HepG2 (cell line): ENCODE data around the gene FANCE. TPM values are rescaled to one million over a fixed set of nuclear protein-coding genes. Genes with fewer than 3 reads are reported as not detected.

Experiments used
- ATAC-seq: fragments of 200-7000 bp; cut with Tn5 transposase; 3 replicates; pipeline ENCODE4 v1.9.1; 2020; ENCODE audit warnings: mild to moderate bottlenecking, moderate library complexity
- BruUV-seq: library from RNA; stranded (reverse); fragments of 400-500 nt; replicated peaks from 2 replicates; lab custom pipeline; 2021; lab: Mats Ljungman, UMichigan
- CTCF ChIA-PET: fragments of 300-600 bp; formaldehyde crosslinking; extraction: SDS; loops from one replicate; lab custom pipeline; 2021; ENCODE audit warnings: low total read pairs, inconsistent platforms, low intra/inter-chr PET ratio; lab: Yijun Ruan, JAX
- POLR2A ChIA-PET: fragments of 350-600 bp; sonication (Branson Sonifier 250); formaldehyde crosslinking; loops from one replicate; lab custom pipeline; 2020; ENCODE audit warnings: antibody characterized with exemption, inconsistent platforms; lab: Yijun Ruan, JAX
- DNase-seq: peaks from one replicate; pipeline ENCODE4 v3.0.0-alpha.2; 2015; ENCODE audit warnings: low spot score
- FAIRE-seq: peaks from 3 replicates; lab custom pipeline; 2011; peaks lifted over from hg19 to GRCh38; lab: Jason Lieb, UNC
- H2AFZ ChIP-seq: one replicate; pipeline ENCODE4 v1.6.1; 2011; ENCODE audit warnings: low read length, inconsistent platforms
- H3K27ac ChIP-seq: fragments of 300-600 bp; 3 replicates; pipeline ENCODE4 v1.8.0; 2011; ENCODE audit warnings: mixed run types, mild to moderate bottlenecking, mixed read lengths, low read length, inconsistent platforms; ENCODE audit not compliant: insufficient read depth; ENCODE audit errors: extremely low read length
- H3K27me3 ChIP-seq, 2 experiments: fragments of 200-600 bp in 1 of 2; 2 replicates in 1 of 2; 3 replicates in 1 of 2; pipeline versions ENCODE4 v1.6.0 to v1.8.0; 2011; ENCODE audit warnings: low read length in 2 of 2, mild to moderate bottlenecking in 2 of 2, moderate library complexity in 2 of 2, inconsistent platforms in 1 of 2; ENCODE audit not compliant: insufficient read depth in 2 of 2, control insufficient read depth in 1 of 2
- H3K36me3 ChIP-seq, 2 experiments: fragments of 200-600 bp in 1 of 2; replicated peaks in 1 of 2; 2 replicates in 1 of 2; 3 replicates in 1 of 2; pipeline versions ENCODE4 v1.5.1 to v1.8.0; 2011; ENCODE audit warnings: low read length in 2 of 2, inconsistent platforms in 1 of 2; ENCODE audit not compliant: insufficient read depth in 2 of 2, control insufficient read depth in 1 of 2
- H3K4me1 ChIP-seq: 2 replicates; pipeline ENCODE4 v1.5.1; 2012; ENCODE audit warnings: low read length, inconsistent platforms; ENCODE audit not compliant: insufficient read depth
- H3K4me2 ChIP-seq: 2 replicates; pipeline ENCODE4 v1.6.0; 2011; ENCODE audit warnings: low read depth, low read length, inconsistent platforms
- H3K4me3 ChIP-seq, 3 experiments: fragments of 200-600 bp in 1 of 3; sonication (generic), shearing (Covaris generic) in 1 of 3; replicated peaks in 1 of 3; 2 replicates each; pipeline ENCODE4 v1.5.1; 2011 to 2016; ENCODE audit warnings: low read length in 3 of 3, inconsistent platforms in 2 of 3, low read depth in 2 of 3, mild to moderate bottlenecking in 2 of 3, control low read depth in 1 of 3, mixed read lengths in 1 of 3; ENCODE audit not compliant: insufficient read depth in 1 of 3
- H3K79me2 ChIP-seq: one replicate; pipeline ENCODE4 v1.6.1; 2011; ENCODE audit warnings: low read length, inconsistent platforms; ENCODE audit not compliant: insufficient read depth
- H3K9ac ChIP-seq: 2 replicates; pipeline ENCODE4 v1.6.0; 2011; ENCODE audit warnings: mild to moderate bottlenecking, low read depth, low read length, inconsistent platforms; ENCODE audit not compliant: insufficient read depth
- H3K9me3 ChIP-seq: 2 replicates; pipeline ENCODE4 v1.5.1; 2012; ENCODE audit warnings: mild to moderate bottlenecking, low read length
- H4K20me1 ChIP-seq: 2 replicates; pipeline ENCODE4 v1.6.0; 2011; ENCODE audit warnings: inconsistent platforms, mild to moderate bottlenecking, low read length, moderate library complexity; ENCODE audit not compliant: insufficient read depth
- AHR ChIP-seq: IDR thresholded peaks from 2 replicates; pipeline ENCODE4 v1.6.1; 2018; ENCODE audit warnings: missing genetic modification reagents, missing compliant biosample characterization
- AKAP8 ChIP-seq: sonication (generic); formaldehyde crosslinking; IDR thresholded peaks from 2 replicates; pipeline ENCODE4 v1.5.1; 2020; ENCODE audit warnings: mild to moderate bottlenecking, missing genetic modification reagents
- ATF7-NPFF ChIP-seq: sonication (generic); formaldehyde crosslinking; IDR thresholded peaks from 2 replicates; pipeline ENCODE4 v1.8.1; 2023; ENCODE audit warnings: mild to moderate bottlenecking, low read depth, missing genetic modification reagents, moderate library complexity
- NBN ChIP-seq: fragments of 450-650 bp; conservative IDR thresholded peaks from 2 replicates; pipeline ENCODE4 v1.6.1; 2017
- POLR2G ChIP-seq: fragments of 200-400 bp; formaldehyde crosslinking; IDR thresholded peaks from 2 replicates; pipeline ENCODE4 v1.6.1; 2018; ENCODE audit warnings: mild to moderate bottlenecking, low read depth, low read length, moderate library complexity
- SUZ12 ChIP-seq: fragments of 150-350 bp; IDR thresholded peaks from 2 replicates; pipeline ENCODE4 v1.6.1; 2014; ENCODE audit warnings: low read depth, low read length
- THRA ChIP-seq: sonication (generic); formaldehyde crosslinking; IDR thresholded peaks from 2 replicates; pipeline ENCODE4 v1.4.0; 2020; ENCODE audit warnings: missing genetic modification reagents, borderline replicate concordance
- UBTF ChIP-seq: sonication (generic); formaldehyde crosslinking; IDR thresholded peaks from 2 replicates; pipeline ENCODE4 v1.4.0; 2020; ENCODE audit warnings: mild to moderate bottlenecking, missing genetic modification reagents
- ZGPAT ChIP-seq: IDR thresholded peaks from 2 replicates; pipeline ENCODE4 v1.6.1; 2016; ENCODE audit warnings: mild to moderate bottlenecking
- ZHX1 ChIP-seq: sonication (generic); formaldehyde crosslinking; IDR thresholded peaks from 2 replicates; pipeline ENCODE4 v1.8.1; 2022; ENCODE audit warnings: low read depth, mild to moderate bottlenecking, missing genetic modification reagents
- ZNF20 ChIP-seq: sonication (generic); formaldehyde crosslinking; IDR thresholded peaks from 2 replicates; pipeline ENCODE4 v1.4.0; 2020; ENCODE audit warnings: mild to moderate bottlenecking, moderate library complexity, missing genetic modification reagents
- ZNF496 ChIP-seq: sonication (generic); formaldehyde crosslinking; IDR thresholded peaks from 2 replicates; pipeline ENCODE4 v1.8.1; 2023; ENCODE audit warnings: mild to moderate bottlenecking, moderate library complexity, missing genetic modification reagents; ENCODE audit not compliant: insufficient replicate concordance
- ZNF562 ChIP-seq: sonication (generic); formaldehyde crosslinking; IDR thresholded peaks from 2 replicates; pipeline ENCODE4 v1.8.0; 2022; ENCODE audit warnings: missing genetic modification reagents, borderline replicate concordance
- ZNF564 ChIP-seq: sonication (generic); formaldehyde crosslinking; IDR thresholded peaks from 2 replicates; pipeline ENCODE4 v1.8.1; 2023; ENCODE audit warnings: mild to moderate bottlenecking, missing genetic modification reagents
- ZNF652 ChIP-seq: IDR thresholded peaks from 2 replicates; pipeline ENCODE4 v1.6.1; 2016; ENCODE audit warnings: low read depth, borderline replicate concordance
- ZNF761 ChIP-seq: sonication (generic); formaldehyde crosslinking; conservative IDR thresholded peaks from 2 replicates; pipeline ENCODE4 v1.4.0; 2020; ENCODE audit warnings: mild to moderate bottlenecking, missing genetic modification reagents
- in situ Hi-C: cut with HindIII; loops from 2 replicates; pipeline ENCODE4 v1.10.0; 2017; ENCODE audit warnings: low pct_unique_long_range_greater_than_20kb; ENCODE audit not compliant: extremely low pct_ligation_motif_present
- intact Hi-C: fragments of 100-400 bp; cut with micrococcal nuclease; formaldehyde crosslinking; loops from one replicate; pipeline ENCODE4 v1.10.0; 2022; ENCODE audit not compliant: unreplicated experiment
- polyA plus RNA-seq, 8 experiments: library from polyadenylated mRNA; depleted of rRNA in 3 of 8; stranded (reverse) in 7 of 8; unstranded in 1 of 8; fragments of >200 nt; fragmentation: Illumina TruSeq in 4 of 8; extraction: Trizol in 4 of 8; gene quantifications; 2 replicates each; pipeline versions ENCODE4 v1.2.1 to v1.2.3, GENCODE V29; 2011 to 2016; ENCODE audit warnings: low read depth in 4 of 8, missing spikeins in 1 of 8, mixed read lengths in 1 of 8; ENCODE audit not compliant: insufficient read depth in 1 of 8
- total RNA-seq, 5 experiments: library from RNA; depleted of rRNA; stranded (reverse); fragments of >200 nt; fragmentation: Illumina TruSeq; extraction: Trizol; gene quantifications; 2 replicates each; pipeline ENCODE4 v1.2.3, GENCODE V29; 2016; ENCODE audit warnings: low read depth in 1 of 5

The FANCE gene
- total and polyA plus RNA-seq, 2 of the 13 experiments (the other 11 are each of a cell fraction or from before 2014, with no cell fraction given): 7.1 to 11.2 TPM

GRCh38 chr6:35473075-35473849 lies 21.1 kb downstream of the FANCE start (continued):
- TF ChIP-seq ZHX1 (0 out of 2 replicates have a peak, but pooled peaks have one; percentile 58), SUZ12 (no peak), ZGPAT (CRISPR knock-in tag) (peak; percentile 8; the same call in 1 of the 2 replicates), ATF7-NPFF (0 out of 2 replicates have a peak, but pooled peaks have one; percentile 28), ZNF20 (CRISPR knock-in tag) (no peak), THRA (peak; percentile 97)

- H3K4me2 ChIP-seq: no peak overlapping the region
- peaks cover 54% of the 10 kb centered on the region for H3K4me1 ChIP-seq
- no peak for ATAC-seq
- peaks cover 5 to 36% of the 10 kb centered on the region in 2 experiments for H3K36me3 ChIP-seq
- H4K20me1 ChIP-seq: peaks cover 49% of the 10 kb centered on the region
- no peak for DNase-seq
- no peak overlapping the region for H3K9ac ChIP-seq
- H3K27me3 ChIP-seq: no peaks in the 10 kb centered on the region; a peak in 1 of 5 replicates
- intact Hi-C loops: no loop called here
- H3K79me2 ChIP-seq: peaks cover 23% of the 10 kb centered on the region
- in situ Hi-C loops: no loop called here
- ChIA-PET CTCF (no interaction called here), POLR2A (interaction anchor here (0.8 to 9.7 kb wide), 6 partner anchors 12 to 156 kb away, joined by 4 to 88 read pairs (median 5); partner anchors contain the start of gene TEAD3)
- H3K9me3 ChIP-seq: no peaks in the 10 kb centered on the region
- H3K4me3 ChIP-seq: no peak overlapping the region
- H3K27ac ChIP-seq: peak overlapping the region; percentile 55
- BruUV-seq: no TSS peak
- no peak for FAIRE-seq
- no peak overlapping the region for H2AFZ ChIP-seq
- peak; percentile 90 for TF ChIP-seq ZNF652 (CRISPR knock-in tag)
- no peak for TF ChIP-seq NBN
- TF ChIP-seq UBTF: no peak
- no peak for TF ChIP-seq ZNF761
- 0 out of 2 replicates have a peak, but pooled peaks have one; percentile 30 for TF ChIP-seq AKAP8
- 0 out of 2 replicates have a peak, but pooled peaks have one; percentile 6 for TF ChIP-seq POLR2G
- no peak for TF ChIP-seq ZNF562 (CRISPR knock-in tag)
- no peak for TF ChIP-seq ZNF564 (CRISPR knock-in tag)
- TF ChIP-seq AHR (CRISPR knock-in tag): no peak
- TF ChIP-seq ZNF496 (CRISPR knock-in tag): no peak
These were observed 21.7 kb downstream of the FANCE start for GRCh38 chr6:35473850-35474130.
